Neural cell (in vitro differentiated cells): ENCODE results near the gene CHST8. TPM values are rescaled to one million over a fixed set of nuclear protein-coding genes. Genes with fewer than 3 reads are reported as not detected.

Experiments
- H2AFZ ChIP-seq: fragments of 200-600, 300-800 bp; sonication (generic), shearing (Covaris generic); 2 replicates; pipeline ENCODE4 v1.6.0; 2014; ENCODE audit warnings: low read depth, mild to moderate bottlenecking, antibody characterized with exemption, low read length, moderate library complexity
- H3F3A ChIP-seq: fragments of 200-600 bp; shearing (Covaris generic); 2 replicates; pipeline ENCODE4 v1.6.1; 2016; ENCODE audit warnings: mild to moderate bottlenecking, moderate library complexity, mixed read lengths, antibody characterized with exemption, low read length; ENCODE audit not compliant: insufficient read depth, poor library complexity, severe bottlenecking
- H3K27ac ChIP-seq: fragments of 200-600, 300-800 bp; sonication (generic), shearing (Covaris generic); 2 replicates; pipeline ENCODE4 v1.5.1; 2014; ENCODE audit warnings: mild to moderate bottlenecking, low read length, moderate library complexity
- H3K27me3 ChIP-seq: fragments of 300-800, 200-600 bp; sonication (generic), shearing (Covaris generic); 2 replicates; pipeline ENCODE4 v1.6.0; 2014; ENCODE audit warnings: mild to moderate bottlenecking, low read depth, low read length, moderate library complexity; ENCODE audit not compliant: insufficient read depth
- H3K36me3 ChIP-seq: fragments of 300-800, 200-600 bp; sonication (generic), shearing (Covaris generic); 2 replicates; pipeline ENCODE4 v1.5.1; 2014; ENCODE audit warnings: mild to moderate bottlenecking, antibody characterized with exemption, low read length, moderate library complexity; ENCODE audit not compliant: insufficient read depth
- H3K4me2 ChIP-seq: fragments of 300-800, 200-600 bp; sonication (generic), shearing (Covaris generic); 2 replicates; pipeline ENCODE4 v1.6.0; 2014; ENCODE audit warnings: mild to moderate bottlenecking, low read length
- H3K4me3 ChIP-seq: fragments of 300-800, 200-600 bp; sonication (generic), shearing (Covaris generic); 2 replicates; pipeline ENCODE4 v1.5.1; 2014; ENCODE audit warnings: mild to moderate bottlenecking, low read length, moderate library complexity
- H3K79me2 ChIP-seq: fragments of 200-600 bp; shearing (Covaris generic); replicated peaks from 2 replicates; pipeline ENCODE4 v1.6.0; 2014; ENCODE audit warnings: mild to moderate bottlenecking, low read length, moderate library complexity; ENCODE audit not compliant: insufficient read depth
- H3K9ac ChIP-seq: fragments of 300-800, 200-600 bp; sonication (generic), shearing (Covaris generic); 2 replicates; pipeline ENCODE4 v1.6.1; 2016; ENCODE audit warnings: mild to moderate bottlenecking, low read length, mixed read lengths
- H3K9me2 ChIP-seq: fragments of 200-600 bp; shearing (Covaris generic); 2 replicates; pipeline ENCODE4 v1.6.1; 2016; ENCODE audit warnings: mild to moderate bottlenecking, low read length, mixed read lengths; ENCODE audit not compliant: insufficient read depth
- H3K9me3 ChIP-seq: fragments of 200-600, 300-800 bp; sonication (generic), shearing (Covaris generic); 2 replicates; pipeline ENCODE4 v1.6.1; 2016; ENCODE audit warnings: mild to moderate bottlenecking, mixed run types, low read length, moderate library complexity, mixed read lengths
- H4K20me1 ChIP-seq: fragments of 200-600 bp; shearing (Covaris generic); 2 replicates; pipeline ENCODE4 v1.6.1; 2016; ENCODE audit warnings: mild to moderate bottlenecking, mixed run types; ENCODE audit not compliant: insufficient read depth
- EP300 ChIP-seq: fragments of 450-650 bp; conservative IDR thresholded peaks from 2 replicates; pipeline ENCODE4 v1.6.1; 2014; ENCODE audit warnings: antibody characterized with exemption, mild to moderate bottlenecking, moderate library complexity; ENCODE audit not compliant: poor library complexity, severe bottlenecking
- EZH2 ChIP-seq: fragments of 200-600, 300-800 bp; shearing (Covaris generic), sonication (generic); IDR thresholded peaks from 2 replicates; pipeline ENCODE4 v1.6.1; 2014; ENCODE audit warnings: antibody characterized with exemption, low read length, borderline replicate concordance, mild to moderate bottlenecking; ENCODE audit not compliant: insufficient read depth, poor library complexity, severe bottlenecking
- MXI1 ChIP-seq: fragments of 450-650 bp; conservative IDR thresholded peaks from 2 replicates; pipeline ENCODE4 v1.6.1; 2014; ENCODE audit warnings: antibody characterized with exemption, mild to moderate bottlenecking; ENCODE audit not compliant: poor library complexity, severe bottlenecking
- POLR2AphosphoS5 ChIP-seq: IDR thresholded peaks from 2 replicates; pipeline ENCODE4 v1.6.1; 2012
- RAD21 ChIP-seq: fragments of 450-650 bp; conservative IDR thresholded peaks from 2 replicates; pipeline ENCODE4 v1.6.1; 2014; ENCODE audit warnings: antibody characterized with exemption, mild to moderate bottlenecking, moderate library complexity
- SMC3 ChIP-seq: fragments of 450-650 bp; conservative IDR thresholded peaks from 2 replicates; pipeline ENCODE4 v1.6.1; 2014; ENCODE audit warnings: antibody characterized with exemption, mild to moderate bottlenecking, moderate library complexity; ENCODE audit not compliant: poor library complexity
- TAF1 ChIP-seq: IDR thresholded peaks from 2 replicates; pipeline ENCODE4 v1.6.1; 2012; ENCODE audit warnings: low read depth
- polyA plus RNA-seq: library from polyadenylated mRNA; depleted of rRNA; stranded (reverse); fragments of >200 nt; gene quantifications from 2 replicates; pipeline ENCODE4 v1.2.3, GENCODE V29; 2014
- TF ChIP-seq, protein P1 (sequence below): IDR thresholded peaks from 2 replicates; pipeline ENCODE4 v1.6.1; 2012; ENCODE audit warnings: borderline replicate concordance
- TF ChIP-seq, protein P2 (sequence below): fragments of 450-650 bp; IDR thresholded peaks from 2 replicates; pipeline ENCODE4 v1.5.1; 2014; ENCODE audit warnings: antibody characterized with exemption, mild to moderate bottlenecking, moderate library complexity; ENCODE audit not compliant: poor library complexity, severe bottlenecking

Gene CHST8
- polyA plus RNA-seq, 1 donor from 2014 or later: 7.1 TPM

DNA sequence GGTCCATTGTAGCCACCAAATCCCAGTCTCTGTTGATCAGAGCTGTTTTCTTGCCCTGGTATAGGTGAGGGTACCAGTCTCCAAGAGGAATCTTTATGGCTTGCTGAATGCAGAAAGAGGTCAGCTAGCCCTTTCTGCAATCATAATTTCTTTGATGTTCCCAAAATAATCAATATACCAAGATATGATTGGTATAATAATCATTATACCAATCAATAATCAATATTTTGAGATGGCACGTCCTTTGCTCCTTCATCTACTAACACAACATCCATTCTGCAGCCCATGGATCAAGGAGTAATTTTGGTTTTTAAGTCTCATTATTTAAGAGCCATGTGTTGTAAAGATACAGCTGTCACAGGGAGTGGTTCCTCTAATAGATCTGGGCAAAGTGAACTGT, 31.5 kb upstream of the CHST8 start:
- Histone ChIP-seq H3K27ac (no peak overlapping the region), H3K4me3 (no peak overlapping the region), H3K9ac (no peak overlapping the region), H2AFZ (no peak overlapping the region), H3K79me2 (no peaks in the 10 kb centered on the region), H3K36me3 (no peaks in the 10 kb centered on the region), H4K20me1 (no peaks in the 10 kb centered on the region), H3K27me3 (no peaks in the 10 kb centered on the region), H3K9me2 (no peaks in the 10 kb centered on the region), H3F3A (no peaks in the 10 kb centered on the region), H3K4me2 (no peak overlapping the region), H3K9me3 (no peaks in the 10 kb centered on the region)
- TF ChIP-seq TAF1 (no peak), SMC3 (no peak), MXI1 (no peak)

DNA sequence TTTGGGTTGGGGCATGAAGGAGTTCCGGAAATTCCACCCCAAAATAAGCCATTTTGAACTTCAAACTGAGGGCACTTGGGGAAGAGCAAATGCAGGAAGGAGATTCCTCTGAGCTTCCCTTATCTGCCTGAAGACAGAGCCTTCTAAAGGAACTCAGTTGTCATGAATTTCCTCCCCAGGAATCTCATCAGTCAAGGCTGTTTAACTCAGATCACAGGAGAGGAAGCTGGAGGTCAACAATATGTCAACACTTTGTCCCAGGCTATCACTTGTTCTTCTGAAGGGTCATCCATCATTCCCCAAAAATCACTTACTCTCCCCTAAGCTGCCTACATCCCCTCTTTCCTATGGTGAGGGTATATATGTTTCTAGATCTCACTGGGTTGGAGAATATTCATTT, 26.0 kb upstream of the CHST8 start:
- Histone ChIP-seq H3F3A (no peaks in the 10 kb centered on the region), H3K9me2 (no peaks in the 10 kb centered on the region), H3K4me3 (no peak overlapping the region), H3K27me3 (no peaks in the 10 kb centered on the region), H2AFZ (no peak overlapping the region), H3K9ac (no peak overlapping the region), H3K9me3 (no peaks in the 10 kb centered on the region), H3K79me2 (no peaks in the 10 kb centered on the region), H3K36me3 (no peaks in the 10 kb centered on the region), H4K20me1 (no peaks in the 10 kb centered on the region), H3K4me2 (no peak overlapping the region), H3K27ac (no peak overlapping the region)
- TF ChIP-seq RAD21 (no peak), SMC3 (no peak), EZH2 (no peak), MXI1 (no peak), TAF1 (no peak), POLR2AphosphoS5 (no peak), EP300 (no peak)
- TF ChIP-seq, protein P1, sequence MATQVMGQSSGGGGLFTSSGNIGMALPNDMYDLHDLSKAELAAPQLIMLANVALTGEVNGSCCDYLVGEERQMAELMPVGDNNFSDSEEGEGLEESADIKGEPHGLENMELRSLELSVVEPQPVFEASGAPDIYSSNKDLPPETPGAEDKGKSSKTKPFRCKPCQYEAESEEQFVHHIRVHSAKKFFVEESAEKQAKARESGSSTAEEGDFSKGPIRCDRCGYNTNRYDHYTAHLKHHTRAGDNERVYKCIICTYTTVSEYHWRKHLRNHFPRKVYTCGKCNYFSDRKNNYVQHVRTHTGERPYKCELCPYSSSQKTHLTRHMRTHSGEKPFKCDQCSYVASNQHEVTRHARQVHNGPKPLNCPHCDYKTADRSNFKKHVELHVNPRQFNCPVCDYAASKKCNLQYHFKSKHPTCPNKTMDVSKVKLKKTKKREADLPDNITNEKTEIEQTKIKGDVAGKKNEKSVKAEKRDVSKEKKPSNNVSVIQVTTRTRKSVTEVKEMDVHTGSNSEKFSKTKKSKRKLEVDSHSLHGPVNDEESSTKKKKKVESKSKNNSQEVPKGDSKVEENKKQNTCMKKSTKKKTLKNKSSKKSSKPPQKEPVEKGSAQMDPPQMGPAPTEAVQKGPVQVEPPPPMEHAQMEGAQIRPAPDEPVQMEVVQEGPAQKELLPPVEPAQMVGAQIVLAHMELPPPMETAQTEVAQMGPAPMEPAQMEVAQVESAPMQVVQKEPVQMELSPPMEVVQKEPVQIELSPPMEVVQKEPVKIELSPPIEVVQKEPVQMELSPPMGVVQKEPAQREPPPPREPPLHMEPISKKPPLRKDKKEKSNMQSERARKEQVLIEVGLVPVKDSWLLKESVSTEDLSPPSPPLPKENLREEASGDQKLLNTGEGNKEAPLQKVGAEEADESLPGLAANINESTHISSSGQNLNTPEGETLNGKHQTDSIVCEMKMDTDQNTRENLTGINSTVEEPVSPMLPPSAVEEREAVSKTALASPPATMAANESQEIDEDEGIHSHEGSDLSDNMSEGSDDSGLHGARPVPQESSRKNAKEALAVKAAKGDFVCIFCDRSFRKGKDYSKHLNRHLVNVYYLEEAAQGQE: no peak
- TF ChIP-seq, protein P2, sequence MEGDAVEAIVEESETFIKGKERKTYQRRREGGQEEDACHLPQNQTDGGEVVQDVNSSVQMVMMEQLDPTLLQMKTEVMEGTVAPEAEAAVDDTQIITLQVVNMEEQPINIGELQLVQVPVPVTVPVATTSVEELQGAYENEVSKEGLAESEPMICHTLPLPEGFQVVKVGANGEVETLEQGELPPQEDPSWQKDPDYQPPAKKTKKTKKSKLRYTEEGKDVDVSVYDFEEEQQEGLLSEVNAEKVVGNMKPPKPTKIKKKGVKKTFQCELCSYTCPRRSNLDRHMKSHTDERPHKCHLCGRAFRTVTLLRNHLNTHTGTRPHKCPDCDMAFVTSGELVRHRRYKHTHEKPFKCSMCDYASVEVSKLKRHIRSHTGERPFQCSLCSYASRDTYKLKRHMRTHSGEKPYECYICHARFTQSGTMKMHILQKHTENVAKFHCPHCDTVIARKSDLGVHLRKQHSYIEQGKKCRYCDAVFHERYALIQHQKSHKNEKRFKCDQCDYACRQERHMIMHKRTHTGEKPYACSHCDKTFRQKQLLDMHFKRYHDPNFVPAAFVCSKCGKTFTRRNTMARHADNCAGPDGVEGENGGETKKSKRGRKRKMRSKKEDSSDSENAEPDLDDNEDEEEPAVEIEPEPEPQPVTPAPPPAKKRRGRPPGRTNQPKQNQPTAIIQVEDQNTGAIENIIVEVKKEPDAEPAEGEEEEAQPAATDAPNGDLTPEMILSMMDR: no peak

DNA sequence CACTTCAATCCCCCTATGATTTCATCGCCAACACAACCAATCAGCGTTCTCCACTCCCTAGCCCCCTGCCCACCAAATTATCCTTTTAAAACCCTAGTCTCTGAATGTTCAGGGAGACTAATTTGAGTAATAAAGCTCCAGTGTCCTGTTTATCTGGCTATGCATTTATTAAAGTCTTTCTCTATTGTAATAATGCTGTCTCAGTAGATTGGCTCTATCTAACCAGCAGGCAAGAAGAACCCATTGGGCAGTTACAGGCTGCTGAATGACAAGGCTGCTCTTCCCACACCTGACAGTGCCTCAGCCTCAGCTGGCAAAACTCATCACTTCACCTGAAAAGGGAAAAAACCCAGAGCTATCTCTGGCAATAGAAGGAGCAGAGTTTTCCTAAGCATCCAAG, 20.2 kb upstream of the CHST8 start:
- no peaks in the 10 kb centered on the region for H3K9me2 ChIP-seq
- no peaks in the 10 kb centered on the region for H3K79me2 ChIP-seq
- H3K36me3 ChIP-seq: no peaks in the 10 kb centered on the region
- H3K9ac ChIP-seq: no peak overlapping the region
- H3F3A ChIP-seq: no peaks in the 10 kb centered on the region
- H4K20me1 ChIP-seq: no peaks in the 10 kb centered on the region
- H3K27ac ChIP-seq: no peak overlapping the region
- no peak overlapping the region for H3K4me2 ChIP-seq
- H2AFZ ChIP-seq: no peak overlapping the region
- TF ChIP-seq EP300 (no peak), POLR2AphosphoS5 (no peak), SMC3 (no peak), EZH2 (no peak), RAD21 (no peak), TAF1 (no peak)
- TF ChIP-seq, protein P2: no peak
- TF ChIP-seq, protein P1: no peak
- H3K4me3 ChIP-seq: no peak overlapping the region
- no peaks in the 10 kb centered on the region for H3K27me3 ChIP-seq
- H3K9me3 ChIP-seq: peaks cover 4% of the 10 kb centered on the region
